HG03196 (cell line): ENCODE measurements around the gene GSG1L.
"Not testable (repeated sequence)": the region's sequence is repeated elsewhere in the genome, so short reads cannot be mapped to it uniquely, and the experiment has no call there.

ENCODE experiments used
- ATAC-seq: cut with Tn5 transposase; IDR thresholded peaks from one replicate; pipeline ENCODE4 v1.9.1; 2021; ENCODE audit not compliant: unreplicated experiment

The GSG1L gene

DNA sequence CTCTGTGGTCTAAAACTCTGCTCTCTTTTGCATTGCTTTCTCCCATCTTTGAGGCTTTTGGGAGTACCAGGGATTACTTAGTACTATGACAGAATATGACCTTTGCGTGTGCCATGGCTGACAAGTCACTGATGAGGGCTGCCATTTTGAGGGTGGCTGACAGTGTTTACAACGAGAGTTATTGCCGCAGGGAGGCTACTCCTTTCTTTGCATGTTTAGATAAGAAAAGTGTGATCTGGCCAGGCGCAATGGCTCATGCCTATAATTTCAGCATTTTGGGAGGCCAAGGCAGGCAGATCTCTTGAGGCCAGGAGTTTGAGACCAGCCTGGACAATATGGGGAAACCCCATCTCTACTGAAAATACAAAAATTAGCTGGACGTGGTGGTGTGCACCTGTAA lies 77.5 kb downstream of the GSG1L start:
- no peak for ATAC-seq

- no peak for ATAC-seq
These were observed 79.4 kb downstream of the GSG1L start for GRCh38 chr16:27984121-27984520.

GRCh38 chr16:27983244-27983643 lies 80.3 kb downstream of the GSG1L start:
- ATAC-seq: no peak

GRCh38 chr16:27982184-27982583 lies 81.3 kb downstream of the GSG1L start:
- ATAC-seq: no peak

GRCh38 chr16:27980919-27981700 lies 82.4 kb downstream of the GSG1L start:
- no peak for ATAC-seq

- ATAC-seq: no peak
These were observed 83.3 kb downstream of the GSG1L start for GRCh38 chr16:27980076-27980775.

DNA sequence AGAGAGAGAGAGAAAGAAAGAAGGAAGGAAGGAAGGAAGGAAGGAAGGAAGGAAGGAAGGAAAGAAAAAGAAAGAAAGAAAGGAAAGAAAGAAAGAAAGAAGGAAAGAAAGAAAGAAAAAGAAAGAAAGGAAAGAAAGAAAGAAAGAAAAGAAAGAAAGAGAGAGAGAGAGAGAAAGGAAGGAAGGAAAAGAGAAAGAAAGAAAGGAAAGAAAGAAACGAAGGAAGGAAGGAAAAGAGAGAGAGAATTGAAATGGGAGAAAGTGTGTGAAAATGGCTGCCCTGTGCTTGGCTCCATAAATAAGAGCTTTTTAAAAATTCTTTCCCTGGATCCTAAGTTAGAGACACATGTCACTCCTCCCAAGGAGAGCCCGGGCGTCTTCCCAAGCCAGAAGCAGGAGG lies 83.8 kb downstream of the GSG1L start:
- ATAC-seq: not testable (repeated sequence)

DNA sequence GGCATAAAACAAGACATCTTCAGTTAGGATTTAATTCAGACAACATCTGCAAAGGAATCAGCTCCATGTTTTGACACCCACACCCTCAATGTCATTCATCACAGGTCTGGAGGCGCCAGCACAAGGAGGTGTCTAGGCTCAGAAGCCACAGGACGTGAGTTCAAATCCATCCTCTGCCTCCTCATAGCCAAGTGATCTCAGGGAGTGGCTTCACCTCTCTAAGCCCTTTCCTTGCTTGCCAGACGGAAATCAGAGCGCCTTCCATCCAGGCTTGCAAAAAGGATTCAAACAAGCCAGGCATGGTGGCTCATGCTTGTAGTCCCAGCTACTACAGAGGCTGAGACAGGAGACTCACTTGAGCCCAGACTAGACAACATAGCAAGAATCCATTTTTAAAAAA lies 84.6 kb downstream of the GSG1L start:
- no peak for ATAC-seq

DNA sequence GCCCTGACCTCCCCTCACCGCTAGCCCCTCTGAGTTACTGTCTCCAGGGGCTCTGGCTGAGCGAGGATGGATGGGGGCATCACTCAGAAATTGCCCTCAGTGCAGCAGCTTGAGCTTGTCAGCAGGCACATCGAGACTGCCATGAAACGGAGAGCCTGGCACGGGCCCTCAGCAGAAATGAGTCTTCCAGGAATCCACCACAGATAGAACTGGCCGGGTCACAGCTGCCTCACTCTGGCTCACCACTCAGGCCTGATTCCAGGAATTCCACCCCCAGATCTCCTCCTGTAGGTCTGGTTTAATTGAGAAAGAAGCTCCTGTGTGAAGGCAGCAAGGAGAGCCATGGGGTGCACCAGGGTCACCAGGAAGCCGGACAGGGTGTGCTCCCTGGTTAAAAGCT lies 85.5 kb downstream of the GSG1L start:
- no peak for ATAC-seq

DNA sequence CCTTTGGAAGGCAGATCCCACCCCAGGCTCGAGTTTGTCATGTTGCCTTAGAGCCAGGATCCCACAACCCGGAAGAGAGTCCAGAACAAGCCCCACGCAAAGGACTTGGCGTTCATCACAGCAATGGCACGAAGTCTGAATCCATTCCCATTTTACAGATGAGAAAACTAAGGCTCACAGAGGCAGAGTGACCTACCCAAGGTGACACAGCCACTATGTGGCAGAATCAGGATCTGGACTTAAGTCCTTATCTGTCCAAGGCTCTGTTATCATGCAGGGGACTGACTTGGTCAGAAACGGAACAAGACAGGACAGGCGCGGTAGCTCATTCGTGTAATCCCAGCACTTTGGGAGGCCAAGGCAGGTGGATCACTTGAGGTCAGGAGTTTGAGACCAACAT lies 86.5 kb downstream of the GSG1L start:
- ATAC-seq: no peak

DNA sequence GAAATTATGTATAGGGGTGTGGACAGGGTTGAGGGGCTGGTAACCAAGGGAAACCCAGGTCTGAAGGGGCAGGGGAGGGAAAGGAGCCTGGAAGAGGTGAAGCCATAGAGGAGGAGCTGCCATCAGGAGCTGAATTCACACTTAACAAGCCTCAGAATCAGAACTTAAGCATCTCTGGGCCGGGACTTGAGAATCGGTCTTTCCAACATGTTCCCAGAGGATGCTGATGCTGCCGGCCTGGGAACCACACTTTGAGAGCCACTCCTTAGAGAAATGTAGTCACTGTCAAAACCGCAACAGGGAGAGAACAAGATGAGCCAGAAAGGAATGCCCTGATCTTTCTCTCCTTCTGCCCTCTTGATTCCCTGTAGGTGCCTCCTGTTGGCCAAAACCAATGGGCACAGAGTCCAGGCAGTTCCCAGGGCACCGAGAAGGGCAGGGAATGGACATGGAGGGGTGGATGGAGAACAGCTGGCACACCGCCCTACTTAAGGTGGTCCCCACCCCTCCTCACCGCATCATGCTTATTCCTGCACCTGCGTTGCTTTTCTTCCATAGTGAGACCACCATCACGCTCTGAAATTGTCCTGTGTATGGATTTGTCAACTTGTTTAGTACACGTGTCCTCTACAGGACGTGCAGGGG lies 88.5 kb downstream of the GSG1L start:
- no peak for ATAC-seq

DNA sequence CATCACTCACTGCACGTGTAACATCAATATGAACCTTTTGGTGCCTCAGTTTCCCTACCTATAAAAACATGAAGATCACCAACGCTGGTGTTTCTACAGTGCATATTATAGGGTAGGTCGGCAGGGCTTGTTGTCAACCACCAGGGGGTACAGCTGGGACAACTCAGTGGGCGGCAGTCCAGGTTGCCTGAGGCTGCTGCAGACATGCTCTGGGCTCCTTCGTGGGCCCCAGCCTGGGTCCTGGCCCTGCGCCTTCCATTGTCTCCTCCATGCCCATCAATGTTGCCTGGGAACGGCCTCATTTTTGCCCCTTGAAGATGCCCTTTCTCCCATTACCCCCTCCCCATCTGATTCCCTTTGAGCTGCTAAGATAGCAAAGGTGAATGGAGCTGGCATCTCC lies 89.8 kb downstream of the GSG1L start:
- ATAC-seq: no peak

GRCh38 chr16:27972500-27972899 lies 91.0 kb downstream of the GSG1L start:
- no peak for ATAC-seq

GRCh38 chr16:27969574-27969973 lies 93.9 kb downstream of the GSG1L start:
- no peak for ATAC-seq

DNA sequence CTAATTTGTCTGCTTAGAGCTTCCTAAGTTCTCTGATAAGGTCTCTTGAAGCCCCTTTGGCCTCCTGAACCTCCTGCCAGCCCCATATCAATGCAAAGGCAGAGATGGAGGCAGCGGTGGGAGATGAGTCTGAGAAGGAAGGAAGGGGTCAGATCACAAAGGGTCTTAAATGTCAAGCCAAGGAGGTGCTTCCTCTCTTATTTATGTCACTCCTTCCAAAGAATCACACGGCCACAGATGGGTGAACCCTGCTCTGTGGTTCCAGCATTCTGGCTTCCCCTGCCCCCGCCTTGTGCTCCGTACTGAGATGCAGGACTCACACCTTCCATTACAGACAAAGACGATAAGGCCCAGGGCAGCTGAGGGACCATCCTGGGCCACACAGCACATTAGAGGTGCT lies 96.3 kb downstream of the GSG1L start:
- no peak for ATAC-seq

DNA sequence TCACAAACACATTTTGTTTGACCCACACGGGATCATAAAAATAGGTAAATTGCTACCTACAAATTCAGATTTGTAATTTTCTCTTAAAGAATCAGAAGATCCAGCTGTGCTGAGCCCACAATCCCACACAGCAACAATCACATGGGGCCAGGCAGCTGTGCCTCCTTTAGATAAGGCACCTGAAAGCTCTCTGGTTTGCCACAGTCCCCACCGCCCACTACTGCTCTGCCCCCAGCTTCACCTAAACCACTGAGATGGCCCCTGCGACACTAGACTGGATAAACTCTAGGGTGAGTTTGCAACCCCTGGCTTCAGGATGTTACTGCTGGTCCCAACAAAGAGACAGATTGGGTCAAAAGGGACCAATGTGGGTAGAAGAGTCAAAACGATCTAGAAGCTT lies 96.8 kb downstream of the GSG1L start:
- no peak for ATAC-seq

GRCh38 chr16:27965801-27966200 lies 97.7 kb downstream of the GSG1L start:
- no peak for ATAC-seq

DNA sequence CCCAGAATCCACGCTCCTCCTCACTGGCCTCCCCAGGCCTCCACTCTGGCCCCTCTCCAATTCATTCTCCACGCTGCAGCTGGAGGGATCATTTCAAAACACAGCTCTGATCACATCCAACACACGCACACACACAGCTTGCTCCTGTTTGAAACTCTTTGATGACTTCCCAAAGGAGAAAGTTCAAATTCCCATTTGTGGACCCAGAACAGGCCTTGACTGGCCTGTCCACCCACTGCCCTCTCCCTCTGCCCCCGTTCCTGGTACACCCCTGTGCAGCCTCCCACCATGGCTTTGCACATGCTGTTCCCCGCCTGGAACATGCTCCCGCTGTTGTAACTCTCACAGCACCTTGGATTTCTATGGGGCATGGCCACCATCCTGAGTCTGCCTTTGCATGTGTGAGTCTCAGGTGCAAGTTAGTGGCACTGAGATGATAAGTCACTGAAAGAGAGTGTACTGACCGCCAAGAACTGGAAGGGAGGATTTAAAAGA lies 100.0 kb downstream of the GSG1L start:
- no peak for ATAC-seq

- ATAC-seq: no peak
These were observed 101.3 kb downstream of the GSG1L start for GRCh38 chr16:27962197-27962596.

- no peak for ATAC-seq
These were observed 102.3 kb downstream of the GSG1L start for GRCh38 chr16:27961296-27961620.

DNA sequence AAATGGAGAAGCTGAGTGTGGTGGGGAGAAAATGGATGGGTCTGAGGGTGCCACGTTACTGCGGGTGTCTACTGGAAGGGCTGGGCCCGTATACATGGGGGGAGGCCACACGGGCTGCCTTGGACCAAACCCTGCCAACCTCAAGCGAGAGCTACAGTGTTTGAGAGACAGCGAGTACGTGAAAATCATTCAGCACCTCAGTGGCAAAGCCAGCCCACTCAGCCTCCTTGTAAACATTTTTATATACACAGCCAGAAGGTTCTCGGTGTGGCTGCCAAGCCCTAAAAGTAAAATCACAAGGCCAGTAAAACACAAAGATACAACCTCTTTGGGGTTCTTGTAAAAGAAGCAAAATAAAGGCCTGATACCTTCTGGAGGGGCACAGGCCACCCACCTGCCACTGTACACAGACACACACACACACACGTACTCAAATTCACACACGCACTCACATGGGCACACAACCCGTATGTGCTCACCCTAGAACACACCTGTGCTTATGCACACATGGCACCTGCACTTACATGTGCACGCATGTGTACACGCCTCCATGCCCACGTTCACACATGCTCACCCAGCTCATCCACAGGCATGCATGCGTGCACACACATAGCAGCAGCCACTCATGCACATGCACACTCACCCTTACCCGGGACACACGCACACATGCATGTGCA lies 102.8 kb downstream of the GSG1L start:
- ATAC-seq: no peak

- no peak for ATAC-seq
These were observed 103.6 kb downstream of the GSG1L start for GRCh38 chr16:27959914-27960313.
